G401.6 (cell line): ENCODE measurements around the gene ZNF516.
"Not testable (repeated sequence)": the region's sequence is repeated elsewhere in the genome, so short reads cannot be mapped to it uniquely, and the experiment has no call there.

Source experiments
- FAIRE-seq: peaks from 2 replicates; lab custom pipeline; 2012; peaks lifted over from hg19 to GRCh38; lab: Jason Lieb, UNC

ZNF516 gene, protein sequence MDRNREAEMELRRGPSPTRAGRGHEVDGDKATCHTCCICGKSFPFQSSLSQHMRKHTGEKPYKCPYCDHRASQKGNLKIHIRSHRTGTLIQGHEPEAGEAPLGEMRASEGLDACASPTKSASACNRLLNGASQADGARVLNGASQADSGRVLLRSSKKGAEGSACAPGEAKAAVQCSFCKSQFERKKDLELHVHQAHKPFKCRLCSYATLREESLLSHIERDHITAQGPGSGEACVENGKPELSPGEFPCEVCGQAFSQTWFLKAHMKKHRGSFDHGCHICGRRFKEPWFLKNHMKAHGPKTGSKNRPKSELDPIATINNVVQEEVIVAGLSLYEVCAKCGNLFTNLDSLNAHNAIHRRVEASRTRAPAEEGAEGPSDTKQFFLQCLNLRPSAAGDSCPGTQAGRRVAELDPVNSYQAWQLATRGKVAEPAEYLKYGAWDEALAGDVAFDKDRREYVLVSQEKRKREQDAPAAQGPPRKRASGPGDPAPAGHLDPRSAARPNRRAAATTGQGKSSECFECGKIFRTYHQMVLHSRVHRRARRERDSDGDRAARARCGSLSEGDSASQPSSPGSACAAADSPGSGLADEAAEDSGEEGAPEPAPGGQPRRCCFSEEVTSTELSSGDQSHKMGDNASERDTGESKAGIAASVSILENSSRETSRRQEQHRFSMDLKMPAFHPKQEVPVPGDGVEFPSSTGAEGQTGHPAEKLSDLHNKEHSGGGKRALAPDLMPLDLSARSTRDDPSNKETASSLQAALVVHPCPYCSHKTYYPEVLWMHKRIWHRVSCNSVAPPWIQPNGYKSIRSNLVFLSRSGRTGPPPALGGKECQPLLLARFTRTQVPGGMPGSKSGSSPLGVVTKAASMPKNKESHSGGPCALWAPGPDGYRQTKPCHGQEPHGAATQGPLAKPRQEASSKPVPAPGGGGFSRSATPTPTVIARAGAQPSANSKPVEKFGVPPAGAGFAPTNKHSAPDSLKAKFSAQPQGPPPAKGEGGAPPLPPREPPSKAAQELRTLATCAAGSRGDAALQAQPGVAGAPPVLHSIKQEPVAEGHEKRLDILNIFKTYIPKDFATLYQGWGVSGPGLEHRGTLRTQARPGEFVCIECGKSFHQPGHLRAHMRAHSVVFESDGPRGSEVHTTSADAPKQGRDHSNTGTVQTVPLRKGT

DNA sequence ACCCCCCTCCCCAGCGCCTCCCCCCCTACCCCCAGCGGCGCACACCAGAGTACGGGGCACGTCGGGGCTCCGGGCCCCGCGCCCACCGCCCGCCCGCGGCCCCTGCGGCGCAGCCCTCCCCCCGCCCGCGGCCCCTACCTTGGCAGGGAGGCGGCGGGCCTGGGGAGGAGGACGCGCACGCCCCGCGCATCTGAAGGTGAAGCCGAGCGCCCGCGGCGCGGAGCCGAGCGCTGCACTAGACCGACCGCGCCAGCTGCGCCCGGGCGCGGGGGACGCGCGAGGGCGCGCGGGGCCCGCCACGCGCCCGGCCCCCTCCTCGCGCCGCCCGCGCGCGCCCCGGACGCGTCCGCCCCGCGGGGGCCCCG, at the start of gene ZNF516:
ZNF516 (minus strand) TSS at position 237 of the 365 bp plus-strand sequence. CDS start 52,188 bp downstream, outside the sequence.
- no peak for FAIRE-seq

DNA sequence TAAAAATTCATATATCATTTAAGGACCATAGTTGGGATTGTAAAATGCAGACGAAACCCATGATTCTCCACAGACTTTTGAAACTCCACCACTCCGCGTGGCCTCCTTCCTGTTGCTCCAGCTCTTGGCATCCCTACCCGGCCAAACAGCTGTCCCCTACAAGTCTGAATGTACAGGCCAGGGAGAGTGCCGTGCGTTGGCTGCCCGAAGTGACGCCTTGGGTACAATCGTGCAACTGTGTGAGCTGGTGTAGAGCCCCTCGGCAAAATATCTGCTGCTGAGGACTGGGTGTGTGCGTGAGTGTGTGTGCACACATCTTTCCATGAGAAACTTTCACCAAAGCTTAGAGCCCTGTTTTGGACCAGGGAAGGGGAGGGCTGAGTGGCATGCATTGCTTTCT, 43.8 kb upstream of the ZNF516 start:
- no peak for FAIRE-seq

DNA sequence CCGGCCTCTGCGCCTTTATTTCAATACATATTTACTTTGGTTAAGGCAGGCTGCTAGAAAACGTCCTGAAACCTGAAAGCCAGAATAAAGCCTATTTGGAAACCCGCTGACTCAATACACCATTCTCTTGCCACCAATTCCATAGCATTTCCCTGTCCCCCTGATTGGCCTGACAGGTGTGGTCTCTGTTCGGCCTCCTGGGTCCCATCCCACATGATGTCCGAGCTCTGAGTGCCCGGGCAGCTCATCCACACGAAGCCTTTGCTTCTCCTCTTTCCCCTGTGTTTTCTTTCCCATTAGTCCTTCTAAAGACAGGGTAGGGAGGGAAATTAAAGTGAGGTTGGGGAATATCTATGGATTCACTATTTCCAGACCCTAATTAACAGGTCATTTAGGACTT, 42.6 kb upstream of the ZNF516 start:
- FAIRE-seq: no peak

DNA sequence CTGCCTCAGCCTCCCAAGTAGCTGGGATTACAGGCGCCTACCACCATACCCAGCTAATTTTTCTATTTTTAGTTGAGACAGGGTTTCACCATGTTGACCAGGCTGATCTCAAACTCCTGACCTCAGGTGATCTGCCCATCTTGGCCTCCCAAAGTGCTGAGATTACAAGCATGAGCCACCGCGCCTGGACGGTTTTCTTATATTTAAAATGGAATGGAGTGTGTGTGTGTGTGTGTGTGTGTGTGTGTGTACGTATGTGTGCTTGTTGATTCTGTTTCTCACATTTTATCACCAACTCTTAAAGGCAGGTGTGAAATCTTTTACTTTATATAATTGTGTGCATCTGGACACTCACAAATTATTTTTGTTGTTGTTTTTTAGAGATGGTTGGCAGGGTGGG, 41.6 kb upstream of the ZNF516 start:
- FAIRE-seq: not testable (repeated sequence)

DNA sequence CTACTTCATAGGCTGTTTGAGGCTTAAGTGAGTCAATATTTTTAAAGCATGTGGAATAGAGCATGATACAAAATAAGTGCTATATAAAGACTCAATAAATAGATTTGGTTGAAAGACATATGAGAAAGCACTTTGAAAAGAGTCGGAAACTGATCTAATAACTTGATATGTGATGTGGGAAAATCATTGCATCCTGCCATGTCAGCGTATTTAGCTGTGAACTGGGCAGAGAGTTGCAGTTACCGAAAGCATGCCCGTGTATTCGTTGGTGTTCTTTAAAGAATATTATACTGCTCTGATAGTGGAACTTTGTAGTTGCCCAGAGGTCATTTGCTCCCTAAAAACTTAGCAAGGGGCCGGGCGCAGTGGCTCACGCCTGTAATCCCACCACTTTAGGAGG, 37.8 kb upstream of the ZNF516 start:
- no peak for FAIRE-seq

DNA sequence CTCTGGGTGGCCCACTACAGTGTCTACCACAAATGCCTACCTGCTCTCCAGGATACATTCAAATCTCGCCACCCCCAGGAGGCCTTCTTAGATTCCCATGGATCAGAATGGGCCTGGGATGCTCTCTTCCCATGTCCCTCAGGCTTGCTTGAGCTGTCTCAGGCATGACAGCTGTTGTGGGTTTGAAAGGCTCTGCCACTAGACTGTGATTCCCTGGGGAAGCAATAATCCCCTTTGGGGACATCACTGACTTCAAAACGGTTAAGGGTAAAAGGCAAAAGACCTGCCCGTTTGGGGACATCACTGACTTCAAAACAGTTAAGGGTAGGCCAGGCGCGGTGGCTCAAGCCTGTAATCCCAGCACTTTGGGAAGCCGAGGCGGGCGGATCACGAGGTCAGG, 35.8 kb upstream of the ZNF516 start:
- FAIRE-seq: no peak

DNA sequence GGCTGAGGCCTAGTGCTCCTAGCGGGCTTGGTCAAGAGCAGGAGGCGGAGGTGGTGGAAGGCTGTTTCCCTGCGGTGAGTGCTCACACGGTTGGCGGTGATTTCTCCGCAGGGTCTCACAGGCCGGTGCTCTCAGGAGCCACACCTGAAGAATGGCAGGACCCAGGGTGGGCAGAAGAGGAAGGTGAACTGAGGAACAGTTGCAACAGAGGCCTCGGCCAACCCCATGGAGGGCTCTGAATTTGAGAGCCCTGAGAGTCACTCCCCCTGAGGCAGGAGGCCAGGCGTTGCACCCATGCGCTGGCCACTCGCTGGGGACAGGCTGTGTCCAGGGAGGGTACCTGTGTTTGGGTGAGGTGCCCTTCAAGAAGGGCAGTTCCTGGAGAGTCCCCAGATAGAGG, 35.3 kb upstream of the ZNF516 start:
- no peak for FAIRE-seq

DNA sequence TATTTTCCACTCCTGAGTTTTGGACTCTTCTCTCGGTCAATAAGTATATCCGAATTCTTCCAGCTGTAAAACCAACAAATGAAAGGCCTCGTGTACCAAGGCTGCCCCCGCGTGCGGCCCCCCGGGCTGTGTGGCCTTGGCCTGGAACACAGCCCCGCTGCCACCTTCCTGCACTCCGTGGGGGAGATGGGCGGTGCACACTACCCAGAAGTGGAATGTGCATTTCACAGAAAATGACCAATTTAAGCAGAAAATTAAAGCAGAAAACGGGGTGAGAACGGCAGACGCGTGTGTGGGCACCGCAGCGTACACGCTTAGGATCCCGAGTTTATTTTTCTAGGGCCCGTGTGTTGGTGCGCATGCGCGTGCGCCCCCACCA, 34.4 kb upstream of the ZNF516 start:
- FAIRE-seq: no peak

DNA sequence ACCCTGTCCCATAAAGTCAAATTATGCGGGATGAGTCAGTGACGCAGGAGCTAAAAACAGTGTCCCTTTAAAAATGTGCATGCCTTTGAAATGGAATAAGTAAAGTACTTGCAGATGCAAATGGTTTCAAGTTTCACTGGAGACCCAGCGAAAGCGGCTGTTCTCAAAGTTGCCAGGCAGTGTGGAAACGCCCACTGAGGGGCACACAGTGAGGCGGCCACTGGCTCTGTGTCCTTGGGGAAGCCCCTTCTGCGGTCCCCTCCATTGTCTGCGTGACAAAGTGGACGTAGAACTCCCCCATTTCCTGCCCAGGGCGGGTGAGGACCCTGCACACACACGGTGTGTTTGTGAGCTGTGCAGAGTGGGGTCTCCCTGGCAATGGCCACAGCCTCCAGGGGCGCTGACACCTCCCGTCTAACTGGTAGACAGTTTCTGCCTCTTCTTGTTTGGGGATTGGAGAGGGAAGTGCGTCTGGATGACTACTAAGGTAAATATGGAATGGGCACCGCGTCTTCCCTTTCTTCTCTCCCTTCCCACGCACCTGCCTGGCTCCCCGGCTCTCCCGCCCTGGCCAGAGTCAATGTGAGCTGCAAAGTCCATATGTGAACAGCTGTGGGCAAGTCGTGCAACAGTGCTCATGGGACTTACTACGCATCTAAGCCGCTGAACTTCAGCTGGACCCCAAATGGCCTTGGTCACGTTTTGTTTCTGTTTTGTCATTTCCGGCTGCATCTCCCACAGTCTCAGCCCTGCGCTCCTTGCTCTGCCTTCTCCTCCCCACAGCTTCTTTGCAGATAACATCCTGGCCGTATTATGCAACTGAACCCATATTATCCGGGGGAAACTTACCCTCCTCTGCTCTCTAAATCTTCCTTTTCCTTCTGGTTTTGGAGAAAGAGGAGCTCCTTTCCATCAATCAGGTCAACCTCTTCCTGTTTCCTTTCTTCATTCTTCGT, 33.7 kb upstream of the ZNF516 start:
- no peak for FAIRE-seq

DNA sequence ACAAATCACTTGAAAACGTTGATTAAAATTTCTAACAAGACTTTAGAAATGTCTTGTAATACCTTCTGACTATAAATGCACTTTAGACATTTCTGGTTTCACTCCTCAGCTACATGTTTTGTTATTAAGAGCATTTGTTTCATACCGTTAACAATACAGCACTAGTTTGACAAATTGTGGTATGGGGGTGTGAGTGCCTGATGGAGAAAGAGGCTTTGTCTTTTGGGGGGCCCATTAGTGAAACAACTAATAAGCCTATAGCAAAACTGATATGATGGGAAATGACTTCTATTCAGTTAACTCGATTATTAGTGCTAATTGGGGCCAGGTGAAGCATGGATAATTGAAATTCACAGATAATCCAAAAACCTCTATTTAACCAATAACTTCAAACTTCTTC, 30.9 kb upstream of the ZNF516 start:
- no peak for FAIRE-seq

DNA sequence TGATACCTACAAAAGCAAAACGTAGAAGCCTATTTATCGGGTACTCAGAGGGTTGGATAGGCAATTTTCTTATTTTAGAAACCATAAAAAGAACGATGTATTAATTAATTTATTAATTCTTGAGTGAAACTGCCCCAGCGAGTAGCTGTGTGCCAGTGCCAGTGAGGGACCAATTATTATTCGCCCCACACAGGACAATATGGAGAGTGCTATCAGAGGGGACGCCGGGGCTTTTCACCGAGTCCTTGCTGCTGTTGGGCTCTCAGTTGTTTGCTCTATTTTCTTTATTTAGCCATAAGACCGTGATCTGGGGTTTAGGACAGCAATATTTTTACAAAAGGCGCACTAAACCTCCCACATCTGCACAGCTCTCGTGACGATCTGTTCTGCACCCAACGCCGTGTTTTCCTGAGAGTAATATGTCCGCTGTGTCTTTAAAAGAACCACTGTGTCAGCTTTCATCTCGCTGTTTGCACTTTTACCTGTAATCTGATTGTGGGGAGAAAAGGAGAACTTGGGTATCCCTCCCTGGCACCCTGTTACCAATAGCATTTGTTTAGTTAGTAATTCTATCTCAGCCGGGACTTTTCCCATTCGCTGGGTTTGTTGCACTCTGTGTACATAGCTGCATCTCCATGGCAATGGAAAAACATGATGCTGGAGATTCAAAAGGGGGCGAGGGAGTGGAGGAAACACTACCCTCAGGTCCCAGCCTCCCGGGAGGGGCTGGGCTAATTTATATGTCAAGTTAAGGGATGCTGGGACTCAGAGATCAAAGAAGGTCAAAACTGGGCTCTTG, 30.1 kb upstream of the ZNF516 start:
- no peak for FAIRE-seq

DNA sequence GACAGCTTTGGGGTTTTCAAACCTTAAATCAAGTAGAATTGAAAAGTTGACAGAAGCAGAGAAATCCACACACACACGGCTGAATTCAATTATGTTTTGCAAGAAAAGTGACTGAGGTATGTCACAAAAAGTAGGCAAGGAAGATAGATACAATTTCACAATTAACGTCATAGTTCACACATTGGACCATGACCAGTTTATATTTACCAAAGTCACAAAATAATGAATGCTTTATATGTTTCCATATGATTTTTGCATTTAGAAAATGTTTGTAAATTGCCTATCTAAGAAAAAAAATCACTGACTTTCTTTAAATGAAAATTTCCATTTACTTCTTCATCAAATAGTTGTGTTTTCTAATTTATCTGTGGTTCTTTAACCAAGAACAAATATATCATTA, 29.4 kb upstream of the ZNF516 start:
- FAIRE-seq: no peak

DNA sequence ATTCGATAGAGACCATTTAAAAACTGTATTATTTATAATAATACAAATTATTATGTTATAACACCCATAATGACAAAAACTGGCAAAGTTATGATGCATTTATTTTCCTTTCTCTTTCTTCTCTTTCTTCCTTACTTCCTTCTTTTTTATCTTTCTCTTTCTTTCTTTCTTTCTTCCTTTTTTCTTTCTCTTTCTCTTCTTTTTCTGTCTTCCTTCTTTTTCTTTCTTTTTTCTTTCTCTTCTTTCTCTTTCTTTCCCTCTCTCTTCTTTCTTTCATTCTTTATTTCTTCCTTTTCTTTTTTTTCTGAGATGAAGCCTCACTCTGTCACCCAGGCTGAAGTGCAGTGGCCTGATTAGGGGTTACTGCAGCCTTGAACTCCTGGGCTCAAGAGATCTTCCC, 27.5 kb upstream of the ZNF516 start:
- FAIRE-seq: no peak

DNA sequence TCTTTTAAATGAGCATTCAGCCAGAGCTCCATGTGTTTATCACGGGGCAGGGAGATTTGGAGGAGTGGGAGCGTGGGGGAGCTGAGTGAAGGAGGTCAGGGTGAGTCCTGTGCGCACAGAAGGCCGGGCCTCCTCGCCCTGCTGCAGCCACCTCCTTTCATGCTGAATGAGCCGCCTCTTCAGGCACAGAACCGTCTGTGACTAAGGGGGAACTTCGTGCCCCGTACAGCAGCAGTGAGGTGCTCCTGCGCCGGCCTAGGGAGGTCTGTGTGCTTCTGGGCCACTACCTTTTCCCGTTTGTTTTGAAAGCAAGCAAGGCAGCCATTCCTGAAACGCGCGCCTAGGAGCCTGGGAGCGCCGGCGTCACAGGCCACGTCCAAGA, 27.1 kb upstream of the ZNF516 start:
- FAIRE-seq: no peak

DNA sequence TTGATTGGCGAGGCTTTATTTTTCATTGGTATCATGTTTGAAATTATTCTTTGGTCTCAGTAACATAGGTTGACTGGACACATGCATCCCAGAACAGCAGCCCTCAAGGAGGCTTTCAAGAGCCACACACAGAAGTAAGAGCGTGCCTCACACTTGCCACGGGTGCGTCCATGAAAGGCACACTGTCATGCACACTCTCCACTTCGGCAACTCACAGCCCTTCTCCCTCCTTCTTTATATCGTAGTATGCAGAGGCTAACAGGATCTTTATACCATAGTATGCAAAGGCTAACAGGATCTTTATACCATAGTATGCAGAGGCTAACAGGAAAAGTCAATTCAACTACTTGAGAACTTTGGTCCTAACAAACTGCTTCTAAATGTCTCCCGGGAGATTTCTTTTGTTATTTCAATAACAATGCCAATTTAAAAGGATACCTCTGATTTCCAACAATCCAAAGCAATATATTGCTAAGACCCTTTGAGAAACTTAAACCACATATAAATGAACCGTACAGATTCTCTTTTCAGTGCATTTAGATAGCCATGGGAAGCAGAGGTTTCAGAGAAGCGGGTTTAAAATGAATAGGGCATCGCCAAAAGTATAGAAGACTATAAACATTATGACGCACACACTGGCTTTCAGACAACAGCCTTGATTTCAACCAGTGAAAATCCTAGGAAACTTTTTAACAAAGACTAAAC, 26.5 kb upstream of the ZNF516 start:
- FAIRE-seq: no peak

DNA sequence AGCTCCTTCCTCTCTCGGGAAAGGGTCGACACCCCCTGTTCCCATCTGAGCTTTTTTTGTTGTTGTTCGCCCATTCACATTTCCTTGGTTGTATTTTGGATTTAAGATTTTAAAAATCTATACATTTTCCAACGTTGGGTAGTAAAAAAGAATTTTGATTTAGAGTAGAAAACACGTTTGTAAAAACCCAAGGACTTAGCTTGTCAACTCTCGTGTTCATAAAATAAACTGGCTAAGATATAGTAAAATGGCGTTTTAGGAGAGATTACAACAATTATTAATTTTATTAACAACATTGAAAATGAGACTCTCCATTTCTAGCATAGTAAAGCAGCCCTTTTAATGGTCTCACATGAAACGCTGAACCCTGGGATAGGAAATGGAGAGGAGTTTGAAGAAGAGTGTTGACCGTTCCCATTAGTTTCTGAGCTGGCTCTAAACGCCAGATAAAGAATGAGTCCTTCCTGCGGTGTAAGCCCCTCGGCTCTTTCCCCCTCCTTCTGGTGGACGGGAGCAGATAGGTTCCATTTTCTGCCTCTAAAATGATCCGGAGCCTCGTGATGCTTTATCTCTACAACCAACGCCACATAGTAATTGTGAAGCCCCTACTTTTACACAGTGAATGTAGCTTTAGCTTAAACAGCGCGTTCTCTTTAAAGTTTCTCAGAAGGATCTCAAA, 24.0 kb upstream of the ZNF516 start:
- FAIRE-seq: no peak

DNA sequence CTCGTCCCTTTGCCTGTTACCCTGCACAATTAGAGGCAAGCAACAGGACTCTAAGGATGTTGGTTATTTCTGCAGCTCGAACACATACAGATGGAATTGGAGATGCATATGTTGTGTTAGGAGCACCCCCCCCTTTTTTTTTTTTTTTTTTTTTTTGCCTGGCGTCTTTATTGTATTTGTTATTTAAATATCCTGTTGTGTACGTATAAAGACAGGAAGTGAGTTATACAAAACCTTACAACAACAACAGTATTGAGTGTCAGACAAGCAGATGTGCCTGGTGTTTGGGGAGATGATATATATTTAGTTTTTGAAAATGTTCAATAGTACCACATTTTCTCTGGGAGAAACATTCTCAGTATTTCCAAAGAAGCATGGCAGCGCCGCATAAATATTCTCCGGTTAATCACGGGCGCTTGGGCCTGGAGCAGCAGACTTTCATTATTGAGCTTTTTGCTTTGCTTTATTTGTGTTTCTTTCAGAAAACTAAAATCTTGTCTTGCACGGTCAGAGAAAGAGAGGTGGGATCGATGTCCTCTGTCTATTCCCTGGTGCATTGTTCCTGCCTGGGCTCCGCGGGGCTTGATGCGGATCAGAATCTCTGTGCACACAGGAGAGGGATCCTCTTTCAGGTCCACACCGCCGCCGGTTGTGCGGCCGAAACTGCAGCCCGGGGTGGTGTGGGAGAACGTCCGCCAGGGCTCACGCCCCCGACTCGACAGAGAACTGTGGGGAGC, 23.2 kb upstream of the ZNF516 start:
- FAIRE-seq: no peak

DNA sequence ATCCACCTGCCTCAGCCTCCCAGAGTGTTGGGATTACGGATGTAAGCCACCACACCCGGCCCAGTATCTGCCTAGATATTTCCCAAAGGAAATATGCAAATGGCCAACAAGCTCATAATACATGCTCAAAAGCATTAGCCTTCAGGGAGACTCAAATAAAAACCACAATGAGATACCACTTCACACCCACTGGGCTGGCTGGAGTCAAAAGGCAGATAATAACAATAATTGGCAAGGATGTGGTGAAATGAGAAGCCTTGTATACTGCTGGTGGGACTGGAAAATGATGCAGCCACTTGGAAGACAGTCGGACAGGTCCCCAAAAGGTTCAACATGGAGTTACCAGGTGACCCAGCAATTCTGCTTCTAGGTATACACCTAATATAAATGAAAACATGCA, 20.5 kb upstream of the ZNF516 start:
- no peak for FAIRE-seq

DNA sequence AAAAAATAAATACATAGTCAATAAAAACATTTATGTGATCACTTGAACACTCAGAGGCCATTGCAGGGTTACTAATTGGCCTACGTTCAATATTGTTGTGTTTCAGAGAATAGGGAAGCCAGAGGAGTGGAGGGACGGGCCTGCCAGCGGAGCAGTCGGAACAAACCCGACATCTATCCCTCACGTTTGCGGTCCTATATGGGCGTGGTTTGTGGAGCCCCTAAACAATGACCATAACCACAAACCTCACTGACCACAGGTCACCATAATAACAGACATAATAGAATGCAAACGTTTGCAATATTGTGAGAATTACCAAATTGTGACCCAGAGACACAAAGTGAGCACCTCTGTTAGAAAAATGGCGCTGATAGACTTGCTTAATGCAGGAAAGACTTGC, 19.5 kb upstream of the ZNF516 start:
- FAIRE-seq: no peak
